HAP-1 (cell line): ENCODE results near the gene SMIM26.
"Not testable (repeated sequence)": the region's sequence is repeated elsewhere in the genome, so short reads cannot be mapped to it uniquely, and the experiment has no call there.

Source experiments
- DNase-seq, 2 experiments: peaks; one replicate each; pipeline ENCODE4 v3.0.0-alpha.2; 2016 to 2020; ENCODE audit warnings: low spot score in 2 of 2
- H3K27me3 ChIP-seq: fragments of 250-450 bp; sonication (Bioruptor Pico); 2 replicates; pipeline ENCODE4 v1.5.1; 2020; ENCODE audit warnings: low read depth, mild to moderate bottlenecking, moderate library complexity
- H3K36me3 ChIP-seq: fragments of 250-450 bp; sonication (Bioruptor Pico); replicated peaks from 2 replicates; pipeline ENCODE4 v1.5.1; 2020; ENCODE audit warnings: mild to moderate bottlenecking
- H3K4me1 ChIP-seq: fragments of 250-450 bp; sonication (Bioruptor Pico); 2 replicates; pipeline ENCODE4 v1.5.1; 2020; ENCODE audit warnings: mild to moderate bottlenecking
- H3K4me3 ChIP-seq: fragments of 250-450 bp; sonication (Bioruptor Pico); 2 replicates; pipeline ENCODE4 v1.5.1; 2020; ENCODE audit warnings: mild to moderate bottlenecking, moderate library complexity
- H3K9me3 ChIP-seq: fragments of 250-450 bp; sonication (Bioruptor Pico); 2 replicates; pipeline ENCODE4 v1.5.1; 2020; ENCODE audit warnings: mild to moderate bottlenecking, moderate library complexity
- in situ Hi-C: fragments of 300-500 bp; cut with MboI; formaldehyde crosslinking; loops from 3 replicates; pipeline ENCODE4 v1.14.3; 2020; ENCODE audit warnings: low sequenced_read_pairs, inconsistent platforms, mixed read lengths

The SMIM26 gene, protein sequence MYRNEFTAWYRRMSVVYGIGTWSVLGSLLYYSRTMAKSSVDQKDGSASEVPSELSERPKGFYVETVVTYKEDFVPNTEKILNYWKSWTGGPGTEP

DNA sequence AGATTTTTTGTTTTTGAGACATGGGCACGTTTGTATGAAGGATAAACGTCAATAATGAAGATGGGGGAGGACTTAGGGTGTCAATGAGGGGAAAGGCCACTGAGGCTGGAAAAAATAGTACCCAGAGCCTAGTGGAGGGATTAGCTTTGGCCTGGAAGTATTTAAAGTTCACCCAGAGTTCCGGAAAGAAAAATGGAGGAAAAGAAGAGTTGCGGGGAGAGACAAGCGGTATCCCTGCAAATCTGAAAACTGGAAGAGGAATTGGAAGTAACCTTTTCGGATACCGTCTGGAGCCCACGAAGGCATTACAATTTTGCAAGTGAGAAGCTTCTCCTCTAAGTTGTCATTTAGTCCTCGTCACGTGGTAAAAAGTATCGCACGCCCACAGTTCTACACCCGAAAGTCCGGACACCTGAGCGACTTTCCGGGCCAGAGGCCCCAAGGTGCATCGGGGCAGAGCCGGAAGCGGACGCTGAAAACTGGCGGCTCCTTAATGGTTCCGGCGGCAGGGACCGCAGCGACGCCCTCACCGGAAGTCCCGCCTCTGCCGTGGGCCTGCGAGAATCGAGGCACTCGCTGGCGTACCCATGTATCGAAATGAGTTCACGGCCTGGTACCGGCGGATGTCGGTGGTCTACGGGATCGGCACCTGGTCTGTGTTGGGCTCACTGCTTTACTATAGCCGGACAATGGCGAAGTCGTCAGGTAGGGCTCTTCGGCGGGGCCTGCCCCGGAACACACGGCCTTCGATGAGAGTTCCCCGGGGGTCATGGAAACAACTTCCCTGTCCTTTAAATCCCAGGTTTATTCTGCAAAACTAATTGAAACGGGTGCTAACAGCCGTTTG, at the start of gene SMIM26:
TSS of gene SMIM26 (plus strand) at position 541 of the 847 bp plus-strand sequence. CDS start at position 588, 47 bp downstream.
- peak; percentile 83 to 94 for DNase-seq
- peak within 1 kb of the TSS; percentile 89 for H3K4me3 ChIP-seq
- peaks cover 4% of the 10 kb centered on the region for H3K4me1 ChIP-seq
- H3K36me3 ChIP-seq: peaks cover 11% of the 10 kb centered on the region
- H3K9me3 ChIP-seq: no peaks in the 10 kb centered on the region
- no peaks in the 10 kb centered on the region for H3K27me3 ChIP-seq
- in situ Hi-C loops: no loop called here

DNA sequence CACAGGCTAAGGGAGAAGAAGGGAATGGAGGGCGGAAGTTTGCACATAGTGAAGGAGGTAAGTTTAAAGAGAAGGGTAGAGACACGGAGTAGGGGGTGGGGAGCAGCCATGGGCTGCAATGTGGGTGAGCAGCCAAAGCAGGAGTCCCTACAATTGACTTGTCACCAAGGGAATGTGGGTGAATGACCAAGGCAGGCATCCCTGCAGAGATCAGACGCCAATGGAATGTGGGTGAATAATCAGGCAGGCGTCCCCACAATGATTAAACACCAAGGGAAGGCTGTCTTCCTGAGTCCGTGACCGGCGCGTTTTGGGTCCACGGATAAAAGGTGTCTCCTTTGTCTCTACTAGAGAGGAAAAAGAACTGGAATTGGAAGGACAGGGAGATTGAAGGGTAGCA, 45.2 kb upstream of the SMIM26 start:
- peaks cover 32% of the 10 kb centered on the region for H3K36me3 ChIP-seq
- H3K4me3 ChIP-seq, DNase-seq, H3K4me1 ChIP-seq, H3K9me3 ChIP-seq, in situ Hi-C loops, H3K27me3 ChIP-seq: not testable (repeated sequence)

DNA sequence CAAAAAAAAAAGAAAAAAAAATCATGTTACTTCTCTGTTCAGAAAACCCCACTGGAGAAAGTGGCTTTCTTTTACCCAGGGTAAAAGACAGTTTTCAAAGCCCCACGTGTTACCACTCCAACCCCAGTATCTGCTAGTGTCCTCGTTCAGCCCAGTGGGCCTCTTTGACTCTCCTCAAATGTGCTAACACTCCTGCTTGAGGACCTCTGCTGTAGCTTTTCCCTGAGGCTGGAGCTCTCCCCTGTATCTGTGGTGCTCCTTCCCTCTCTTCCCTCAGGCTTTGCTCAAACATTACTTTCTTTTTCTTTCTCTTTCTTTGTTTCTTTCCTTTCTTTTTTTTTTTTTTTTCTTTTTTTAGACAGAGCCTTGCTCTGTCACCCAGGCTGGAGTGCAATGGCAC, 44.2 kb upstream of the SMIM26 start:
- H3K4me1 ChIP-seq: no peaks in the 10 kb centered on the region
- no peak for DNase-seq
- H3K27me3 ChIP-seq: no peaks in the 10 kb centered on the region
- H3K4me3 ChIP-seq: no peak overlapping the region
- in situ Hi-C loops: no loop called here
- no peaks in the 10 kb centered on the region for H3K9me3 ChIP-seq
- peaks cover 39% of the 10 kb centered on the region for H3K36me3 ChIP-seq

DNA sequence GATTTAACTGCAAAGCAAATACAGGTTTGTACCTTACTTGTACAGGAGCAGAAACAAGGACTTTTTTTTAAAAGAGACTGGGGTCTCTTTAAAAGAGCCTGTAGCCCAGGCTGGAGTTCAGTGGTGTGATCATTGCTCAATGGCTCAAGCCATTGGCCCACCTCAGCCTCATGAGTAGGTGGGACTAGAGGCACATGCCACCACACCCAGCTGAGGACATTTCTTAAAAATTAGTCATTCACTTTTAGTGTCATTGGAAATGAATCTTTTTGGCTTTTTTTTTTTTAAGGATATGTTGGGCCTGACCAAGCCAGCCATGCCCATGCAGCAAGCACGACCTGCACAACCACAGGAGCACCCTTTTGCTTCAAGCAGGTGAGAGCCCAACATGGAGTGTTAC, 42.6 kb upstream of the SMIM26 start:
- in situ Hi-C loops: no loop called here
- Histone ChIP-seq H3K4me1 (no peaks in the 10 kb centered on the region), H3K9me3 (no peaks in the 10 kb centered on the region), H3K4me3 (no peak overlapping the region), H3K27me3 (no peaks in the 10 kb centered on the region), H3K36me3 (peaks cover 55% of the 10 kb centered on the region)
- DNase-seq: no peak

DNA sequence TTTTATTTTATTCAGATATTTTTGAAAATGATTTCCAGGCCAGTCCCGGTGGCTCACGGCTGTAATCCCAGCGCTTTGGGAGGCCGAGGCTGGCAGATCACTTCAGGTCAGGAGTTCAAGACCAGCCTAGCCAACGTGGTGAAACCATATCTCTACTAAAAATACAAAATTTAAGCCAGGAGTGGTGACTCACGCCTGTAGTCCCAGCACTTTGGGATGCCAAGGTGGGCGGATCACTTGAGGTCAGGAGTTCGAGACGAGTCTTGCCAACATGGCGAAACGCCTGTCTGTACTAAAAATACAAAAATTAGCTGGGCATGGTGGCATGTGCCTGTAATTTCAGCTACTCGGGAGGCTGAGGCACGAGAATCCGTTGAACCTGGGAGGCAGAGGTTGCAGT, 40.5 kb upstream of the SMIM26 start:
- peaks cover 70% of the 10 kb centered on the region for H3K36me3 ChIP-seq
- H3K4me1 ChIP-seq, H3K27me3 ChIP-seq, H3K4me3 ChIP-seq, in situ Hi-C loops, DNase-seq, H3K9me3 ChIP-seq: not testable (repeated sequence)

DNA sequence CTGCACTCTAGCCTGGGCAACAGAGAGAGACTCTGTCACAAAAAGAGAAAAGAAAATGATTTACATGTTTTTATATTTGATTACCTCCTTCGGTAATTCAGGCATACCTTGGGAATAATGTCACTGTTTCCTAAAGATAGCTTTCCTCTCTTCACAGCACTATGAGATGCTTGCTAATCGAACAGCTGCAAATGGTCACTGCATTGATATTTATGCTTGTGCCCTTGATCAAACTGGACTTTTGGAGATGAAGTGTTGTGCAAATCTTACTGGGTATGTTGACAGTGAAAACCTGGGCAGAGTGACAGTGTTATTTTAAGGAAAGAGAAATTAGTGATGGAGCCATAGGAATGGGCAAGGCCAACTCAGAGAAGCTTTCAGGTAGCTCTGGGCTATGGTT, 39.9 kb upstream of the SMIM26 start:
- Histone ChIP-seq H3K4me3 (no peak overlapping the region), H3K9me3 (no peaks in the 10 kb centered on the region), H3K36me3 (peaks cover 74% of the 10 kb centered on the region), H3K4me1 (no peaks in the 10 kb centered on the region), H3K27me3 (no peaks in the 10 kb centered on the region)
- DNase-seq: no peak
- in situ Hi-C loops: no loop called here

DNA sequence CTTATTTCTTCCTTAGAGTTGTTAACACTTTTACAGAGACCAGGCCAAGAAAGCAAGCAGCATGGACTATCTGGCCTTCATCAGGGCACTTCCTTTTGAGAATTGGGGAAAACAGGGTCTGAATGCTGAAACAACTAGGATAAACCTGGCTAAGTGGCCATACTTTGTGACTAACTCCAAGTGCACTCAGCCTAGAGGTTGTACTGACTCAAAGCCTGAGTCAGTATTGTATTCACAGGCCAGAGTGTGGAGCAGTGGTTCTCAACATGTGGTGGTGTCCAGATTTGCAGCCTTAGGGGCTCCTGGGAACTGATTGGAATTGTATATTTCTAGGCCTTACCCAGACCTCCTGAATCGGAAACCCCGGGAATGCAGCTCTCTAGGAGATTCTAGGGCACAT, 39.4 kb upstream of the SMIM26 start:
- H3K36me3 ChIP-seq: peaks cover 79% of the 10 kb centered on the region
- H3K4me3 ChIP-seq: no peak overlapping the region
- DNase-seq: no peak
- no peaks in the 10 kb centered on the region for H3K9me3 ChIP-seq
- no peaks in the 10 kb centered on the region for H3K27me3 ChIP-seq
- in situ Hi-C loops: no loop called here
- no peaks in the 10 kb centered on the region for H3K4me1 ChIP-seq

DNA sequence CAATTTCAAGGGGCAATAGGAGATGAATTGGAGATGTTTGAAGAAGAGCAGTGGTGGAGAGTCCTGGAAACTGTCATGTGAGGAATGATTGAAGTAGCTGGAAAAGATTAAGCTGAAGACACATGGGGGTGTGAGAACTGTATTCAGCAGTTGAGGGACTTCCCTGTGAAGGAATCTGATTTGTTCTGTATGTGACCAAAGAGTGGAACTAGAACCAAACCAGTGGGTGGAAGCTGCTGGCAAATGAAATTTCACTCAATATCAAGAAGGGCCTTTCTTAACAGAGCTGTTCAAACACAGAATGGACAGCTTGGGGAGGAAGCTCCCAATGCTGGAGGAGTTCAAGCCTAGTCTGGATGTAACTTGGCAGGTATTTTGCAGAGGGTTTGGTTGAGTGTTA, 38.2 kb upstream of the SMIM26 start:
- Histone ChIP-seq H3K9me3 (no peaks in the 10 kb centered on the region), H3K27me3 (no peaks in the 10 kb centered on the region), H3K36me3 (peaks cover 89% of the 10 kb centered on the region), H3K4me3 (no peak overlapping the region), H3K4me1 (no peaks in the 10 kb centered on the region)
- DNase-seq: no peak
- in situ Hi-C loops: no loop called here

DNA sequence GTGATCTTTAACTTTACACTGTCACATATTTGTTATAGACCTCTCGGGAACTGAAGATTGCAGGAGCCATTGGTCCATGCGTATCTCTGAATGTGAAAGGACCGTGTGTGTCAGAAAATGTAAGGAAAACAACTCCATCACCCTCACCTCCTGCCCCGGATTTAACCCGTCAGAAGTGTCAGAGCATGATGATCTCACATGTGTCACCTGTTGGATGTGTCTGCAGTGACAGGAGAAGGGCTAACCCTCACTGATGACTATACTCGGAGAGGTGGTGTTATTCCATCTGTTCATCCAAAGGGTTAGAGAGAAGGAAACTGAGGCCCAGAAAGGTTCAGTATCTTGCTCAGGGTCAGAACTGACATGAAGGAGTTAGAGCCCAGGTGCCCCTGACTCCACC, 34.6 kb upstream of the SMIM26 start:
- Histone ChIP-seq H3K36me3 (peaks cover 78% of the 10 kb centered on the region), H3K9me3 (no peaks in the 10 kb centered on the region), H3K27me3 (no peaks in the 10 kb centered on the region), H3K4me1 (no peaks in the 10 kb centered on the region), H3K4me3 (no peak overlapping the region)
- in situ Hi-C loops: no loop called here
- no peak for DNase-seq

DNA sequence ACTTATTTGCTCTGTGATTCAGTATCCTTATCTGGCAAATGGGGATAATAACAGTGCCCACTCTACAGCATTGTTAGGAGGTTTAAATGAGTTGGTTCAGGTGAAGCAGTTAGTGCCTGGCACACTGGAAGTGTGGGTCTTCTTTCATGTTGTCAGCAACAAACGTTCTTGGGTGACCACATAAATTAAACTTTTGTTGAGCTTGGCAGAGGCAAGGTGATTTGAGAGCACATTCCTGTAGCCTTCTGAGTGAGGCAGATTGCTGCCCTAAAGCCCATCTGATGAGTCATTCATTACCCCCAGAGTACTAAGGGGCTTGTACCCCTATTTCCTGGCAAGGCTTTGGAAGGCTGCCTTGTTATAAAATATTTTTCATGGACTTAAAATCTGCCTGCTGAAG, 33.7 kb upstream of the SMIM26 start:
- no peak for DNase-seq

DNA sequence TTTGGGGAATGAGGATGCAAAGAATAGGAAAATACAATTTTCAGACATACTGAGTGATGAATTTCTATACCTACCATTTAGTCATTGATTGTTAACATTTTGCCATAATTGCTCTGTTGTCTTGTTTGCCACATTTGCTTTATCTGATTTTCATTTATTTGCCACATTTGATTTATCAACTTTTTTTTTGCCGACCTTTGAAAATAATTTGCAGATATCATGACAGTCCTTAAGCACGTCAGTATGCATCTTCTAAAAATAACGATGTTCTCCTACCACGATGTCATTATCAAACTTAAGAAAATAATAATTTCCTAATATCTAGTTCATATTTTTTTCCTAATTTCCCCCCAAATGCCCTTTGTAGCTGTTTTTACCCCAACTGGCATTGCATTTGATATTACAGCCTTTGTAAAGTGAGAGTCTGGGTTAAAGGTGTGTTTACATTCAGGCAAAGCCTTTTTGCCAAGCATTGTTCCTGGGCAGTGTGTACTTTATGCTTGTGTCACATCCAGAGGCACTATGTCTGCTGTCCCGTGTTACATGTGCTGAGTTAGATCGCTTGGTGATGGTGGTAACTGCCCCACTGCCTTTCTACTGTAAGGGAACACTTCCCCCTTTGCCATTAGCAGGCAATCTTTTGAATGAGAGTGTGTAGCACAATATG, 33.1 kb upstream of the SMIM26 start:
- peaks cover 69% of the 10 kb centered on the region for H3K36me3 ChIP-seq
- no peak overlapping the region for H3K4me3 ChIP-seq
- no peak for DNase-seq
- in situ Hi-C loops: no loop called here
- H3K4me1 ChIP-seq: no peaks in the 10 kb centered on the region
- H3K9me3 ChIP-seq: no peaks in the 10 kb centered on the region
- H3K27me3 ChIP-seq: no peaks in the 10 kb centered on the region

More for the DNA sequence above, 33.7 kb upstream of the SMIM26 start:
- no peaks in the 10 kb centered on the region for H3K9me3 ChIP-seq
- H3K4me1 ChIP-seq: no peaks in the 10 kb centered on the region
- in situ Hi-C loops: no loop called here
- no peaks in the 10 kb centered on the region for H3K27me3 ChIP-seq
- H3K4me3 ChIP-seq: no peak overlapping the region
- H3K36me3 ChIP-seq: peaks cover 73% of the 10 kb centered on the region

DNA sequence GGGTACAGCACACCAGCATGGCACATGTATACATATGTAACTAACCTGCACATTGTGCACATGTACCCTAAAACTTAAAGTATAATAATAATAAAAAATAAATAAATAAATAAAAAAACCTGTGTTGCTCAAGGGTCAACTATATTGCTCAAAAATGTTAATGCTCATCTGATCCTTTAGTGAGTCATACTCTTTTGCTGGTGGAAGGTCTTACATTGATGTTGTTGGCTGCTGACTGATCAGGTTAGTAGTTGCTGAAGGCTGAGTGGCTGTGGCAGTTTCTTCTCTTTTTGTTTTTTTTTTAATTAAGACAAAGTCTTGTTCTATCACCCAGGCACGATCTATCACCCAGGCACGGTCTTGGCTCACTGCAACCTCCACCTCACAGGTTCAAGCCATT, 29.6 kb upstream of the SMIM26 start:
- Histone ChIP-seq H3K27me3 (no peaks in the 10 kb centered on the region), H3K9me3 (no peaks in the 10 kb centered on the region), H3K4me1 (no peaks in the 10 kb centered on the region), H3K36me3 (peaks cover 60% of the 10 kb centered on the region), H3K4me3 (no peak overlapping the region)
- DNase-seq: no peak
- in situ Hi-C loops: no loop called here

DNA sequence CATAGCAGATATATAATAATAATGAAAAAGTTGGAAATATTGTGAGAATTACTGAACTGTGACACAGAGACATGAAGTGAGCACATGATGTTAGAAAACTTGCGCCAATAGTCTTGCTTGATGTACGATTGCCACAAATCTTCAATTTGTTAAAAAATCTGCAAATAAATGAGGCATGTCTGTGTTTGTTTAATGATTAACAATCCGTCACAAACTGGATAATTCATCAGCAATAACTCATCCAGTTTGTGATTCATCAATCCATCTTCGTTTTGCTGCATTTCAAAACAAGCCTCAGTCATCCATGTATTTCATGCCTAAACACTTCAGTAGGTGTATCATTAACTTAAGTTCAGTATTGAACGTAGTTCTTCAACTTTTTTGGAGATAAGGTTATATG, 25.5 kb upstream of the SMIM26 start:
- Histone ChIP-seq H3K4me3 (no peak overlapping the region), H3K4me1 (no peaks in the 10 kb centered on the region), H3K36me3 (peaks cover 53% of the 10 kb centered on the region), H3K27me3 (no peaks in the 10 kb centered on the region), H3K9me3 (no peaks in the 10 kb centered on the region)
- DNase-seq: no peak
- in situ Hi-C loops: no loop called here

DNA sequence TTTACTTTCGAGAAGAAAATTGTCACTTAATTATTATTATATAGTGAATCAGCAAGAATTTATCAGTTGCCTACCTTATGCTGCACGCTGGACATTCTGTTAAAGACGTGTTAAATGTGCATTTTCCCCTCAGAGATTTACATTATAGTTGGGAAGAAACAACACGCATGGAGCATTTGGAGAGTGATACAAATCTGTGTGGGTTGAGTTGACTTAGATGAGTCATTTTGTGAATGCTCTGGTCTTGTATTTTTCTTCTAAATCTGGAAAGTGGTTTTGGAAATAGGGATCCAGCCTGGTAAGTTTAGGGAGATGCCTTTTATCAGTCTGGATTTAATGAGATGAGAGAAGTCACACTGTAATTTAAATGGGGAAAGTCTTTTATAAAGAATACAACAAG, 24.0 kb upstream of the SMIM26 start:
- Histone ChIP-seq H3K4me1 (no peaks in the 10 kb centered on the region), H3K36me3 (peaks cover 59% of the 10 kb centered on the region), H3K27me3 (no peaks in the 10 kb centered on the region), H3K9me3 (no peaks in the 10 kb centered on the region), H3K4me3 (no peak overlapping the region)
- no peak for DNase-seq
- in situ Hi-C loops: no loop called here
